GM12891 (cell line): ENCODE results near the gene LNP1.

ENCODE experiments used
- POLR2A ChIP-seq: IDR thresholded peaks from 2 replicates; pipeline ENCODE4 v1.6.1; 2011; ENCODE audit warnings: low read depth, low read length, control low read depth
- POLR2AphosphoS5 ChIP-seq: IDR thresholded peaks from 2 replicates; pipeline ENCODE4 v1.6.1; 2011; ENCODE audit warnings: low read depth, low read length, control low read depth
- TAF1 ChIP-seq: IDR thresholded peaks from 2 replicates; pipeline ENCODE4 v1.6.1; 2011; ENCODE audit warnings: low read depth, low read length, control low read depth

GRCh38 chr3:100456745-100457144 is 55.4 kb downstream of the LNP1 start:
- TF ChIP-seq TAF1 (no peak), POLR2AphosphoS5 (no peak), POLR2A (no peak)
